Measurements from ENCODE around the gene PDHX. TPM values are rescaled to one million over a fixed set of nuclear protein-coding genes. Genes with fewer than 3 reads are reported as not detected.
A peak's percentile ranks its signal among the peaks of the same experiment; 100 is the strongest.

The PDHX gene
- total and polyA plus RNA-seq, 4 donors: 45.9 to 51.1 (median 47.0) TPM

GRCh38 chr11:34941688-34942087 is 25.3 kb downstream of the PDHX start:
- H3K4me3 ChIP-seq (ENCODE audit: low read depth, low read length): no peak overlapping the region
- H3K4me1 ChIP-seq (ENCODE audit: control insufficient read depth, insufficient read depth, low read length): no peaks in the 10 kb centered on the region
- peaks cover 4% of the 10 kb centered on the region for H3K36me3 ChIP-seq (ENCODE audit: control insufficient read depth, insufficient read depth, low read length)
- no peaks in the 10 kb centered on the region for H3K9me3 ChIP-seq (ENCODE audit: control insufficient read depth, insufficient read depth, low read length)
- 93% methylated on average over 12 of the region's 13 CpGs for WGBS (ENCODE audit: insufficient coverage)
- DNase-seq (ENCODE audit: low read depth in 4 of 6, low spot score in 6 of 6): no peak
- H3K27me3 ChIP-seq (ENCODE audit: control insufficient read depth, insufficient read depth, low read length): no peaks in the 10 kb centered on the region
- H3K27ac ChIP-seq (ENCODE audit: low read depth, low read length): no peak overlapping the region

GRCh38 chr11:34944692-34945091 is 28.3 kb downstream of the PDHX start:
- no CpG with 5 or more reads among the region's 1 CpG for WGBS (ENCODE audit: insufficient coverage)
- Histone ChIP-seq H3K4me1 (ENCODE audit: control insufficient read depth, insufficient read depth, low read length) (no peaks in the 10 kb centered on the region), H3K9me3 (ENCODE audit: control insufficient read depth, insufficient read depth, low read length) (no peaks in the 10 kb centered on the region), H3K36me3 (ENCODE audit: control insufficient read depth, insufficient read depth, low read length) (peaks cover 4% of the 10 kb centered on the region), H3K4me3 (ENCODE audit: low read depth, low read length) (no peak overlapping the region), H3K27ac (ENCODE audit: low read depth, low read length) (no peak overlapping the region), H3K27me3 (ENCODE audit: control insufficient read depth, insufficient read depth, low read length) (no peaks in the 10 kb centered on the region)
- no peak for DNase-seq (ENCODE audit: low read depth in 4 of 6, low spot score in 6 of 6)

DNA sequence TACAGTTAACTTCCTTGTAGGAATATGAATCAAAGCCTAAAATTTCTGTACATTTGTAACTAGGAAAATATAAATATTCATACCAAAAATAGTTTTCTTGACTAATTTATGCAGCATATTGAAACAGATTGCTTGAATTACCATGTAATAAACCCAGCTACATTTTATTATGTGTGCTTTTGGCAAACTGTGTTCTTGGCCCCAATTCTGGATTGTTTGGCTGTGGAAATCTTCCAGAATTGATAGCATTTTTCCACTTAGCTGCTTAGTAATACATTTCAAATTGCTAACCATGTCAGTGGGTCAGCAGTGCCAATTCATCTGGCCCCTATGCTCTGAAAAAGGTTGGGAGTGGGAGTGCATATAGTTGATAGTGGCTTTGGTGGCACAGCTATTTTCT is 32.3 kb downstream of the PDHX start:
- no peak overlapping the region for H3K27ac ChIP-seq (ENCODE audit: low read depth, low read length)
- H3K27me3 ChIP-seq (ENCODE audit: control insufficient read depth, insufficient read depth, low read length): no peaks in the 10 kb centered on the region
- peak in 2 of 6 donors; percentile 67 to 78 for DNase-seq (ENCODE audit: low read depth in 4 of 6, low spot score in 6 of 6)
- no peaks in the 10 kb centered on the region for H3K9me3 ChIP-seq (ENCODE audit: control insufficient read depth, insufficient read depth, low read length)
- H3K4me3 ChIP-seq (ENCODE audit: low read depth, low read length): no peak overlapping the region
- H3K4me1 ChIP-seq (ENCODE audit: control insufficient read depth, insufficient read depth, low read length): no peaks in the 10 kb centered on the region
- H3K36me3 ChIP-seq (ENCODE audit: control insufficient read depth, insufficient read depth, low read length): no peaks in the 10 kb centered on the region

DNA sequence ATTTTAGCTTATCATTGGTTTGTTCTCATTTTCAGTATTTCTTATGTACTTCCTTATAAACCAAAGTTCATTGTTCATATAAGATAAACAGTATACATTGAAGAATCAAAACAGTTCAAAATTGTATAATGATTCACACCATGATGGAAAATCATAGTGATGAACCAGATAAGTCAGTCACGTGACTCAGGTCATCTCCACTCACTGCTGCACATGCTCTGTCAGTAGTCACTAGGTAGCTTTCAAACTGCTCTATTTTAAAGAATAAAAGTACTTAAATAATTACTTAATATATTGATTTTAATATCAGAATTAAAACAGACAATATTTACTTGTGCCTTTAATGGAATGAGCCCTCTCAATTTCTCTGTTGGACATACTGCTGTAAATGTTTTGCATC is 37.5 kb downstream of the PDHX start:
- H3K27ac ChIP-seq (ENCODE audit: low read depth, low read length): no peak overlapping the region
- no peaks in the 10 kb centered on the region for H3K36me3 ChIP-seq (ENCODE audit: control insufficient read depth, insufficient read depth, low read length)
- no peak overlapping the region for H3K4me3 ChIP-seq (ENCODE audit: low read depth, low read length)
- H3K27me3 ChIP-seq (ENCODE audit: control insufficient read depth, insufficient read depth, low read length): no peaks in the 10 kb centered on the region
- H3K9me3 ChIP-seq (ENCODE audit: control insufficient read depth, insufficient read depth, low read length): no peaks in the 10 kb centered on the region
- no peaks in the 10 kb centered on the region for H3K4me1 ChIP-seq (ENCODE audit: control insufficient read depth, insufficient read depth, low read length)
- no CpG with 5 or more reads among the region's 1 CpG for WGBS (ENCODE audit: insufficient coverage)
- DNase-seq (ENCODE audit: low read depth in 4 of 6, low spot score in 6 of 6): no peak

DNA sequence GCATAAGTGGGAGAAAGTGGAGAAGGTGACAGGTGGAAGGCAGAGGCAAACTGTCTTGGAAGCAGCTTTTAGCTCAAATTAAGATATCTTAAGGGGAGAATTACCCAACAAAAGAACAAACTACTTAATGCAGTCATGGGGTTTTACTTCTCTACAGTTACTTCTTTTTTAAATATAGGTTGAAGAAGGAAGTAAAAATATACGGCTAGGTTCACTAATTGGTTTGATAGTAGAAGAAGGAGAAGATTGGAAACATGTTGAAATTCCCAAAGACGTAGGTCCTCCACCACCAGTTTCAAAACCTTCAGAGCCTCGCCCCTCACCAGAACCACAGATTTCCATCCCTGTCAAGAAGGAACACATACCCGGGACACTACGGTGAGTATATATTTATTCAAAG is 40.8 kb downstream of the PDHX start:
- WGBS (ENCODE audit: insufficient coverage): no CpG with 5 or more reads among the region's 5 CpGs
- Histone ChIP-seq H3K27me3 (ENCODE audit: control insufficient read depth, insufficient read depth, low read length) (no peaks in the 10 kb centered on the region), H3K4me1 (ENCODE audit: control insufficient read depth, insufficient read depth, low read length) (no peaks in the 10 kb centered on the region), H3K9me3 (ENCODE audit: control insufficient read depth, insufficient read depth, low read length) (no peaks in the 10 kb centered on the region), H3K36me3 (ENCODE audit: control insufficient read depth, insufficient read depth, low read length) (no peaks in the 10 kb centered on the region), H3K27ac (ENCODE audit: low read depth, low read length) (no peak overlapping the region), H3K4me3 (ENCODE audit: low read depth, low read length) (no peak overlapping the region)
- no peak for DNase-seq (ENCODE audit: low read depth in 4 of 6, low spot score in 6 of 6)

- DNase-seq (ENCODE audit: low read depth in 4 of 6, low spot score in 6 of 6): no peak
- WGBS (ENCODE audit: insufficient coverage): no CpG with 5 or more reads among the region's 3 CpGs
These were observed 41.2 kb downstream of the PDHX start for GRCh38 chr11:34957606-34958005.

DNA sequence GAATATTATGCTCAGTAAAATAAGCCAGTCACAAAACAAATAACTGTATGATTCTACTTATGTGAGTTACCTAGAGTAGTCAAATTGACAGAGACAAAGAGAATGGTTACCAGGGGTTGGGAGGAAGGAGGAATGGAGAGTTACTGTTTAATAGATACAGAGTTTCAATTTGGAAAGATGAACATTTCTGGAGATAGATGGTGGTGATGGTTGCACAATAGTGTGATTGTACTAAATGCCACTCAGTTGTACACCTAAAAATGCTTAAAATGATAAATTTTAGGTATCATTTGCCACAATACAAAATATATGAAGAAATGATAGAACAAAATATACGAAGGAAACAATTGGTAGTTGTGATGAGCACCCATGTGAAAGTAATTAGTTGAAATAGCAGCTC is 43.4 kb downstream of the PDHX start:
- WGBS (ENCODE audit: insufficient coverage): no CpG with 5 or more reads among the region's 1 CpG
- no peaks in the 10 kb centered on the region for H3K9me3 ChIP-seq (ENCODE audit: control insufficient read depth, insufficient read depth, low read length)
- no peak for DNase-seq (ENCODE audit: low read depth in 4 of 6, low spot score in 6 of 6)
- no peak overlapping the region for H3K4me3 ChIP-seq (ENCODE audit: low read depth, low read length)
- no peaks in the 10 kb centered on the region for H3K4me1 ChIP-seq (ENCODE audit: control insufficient read depth, insufficient read depth, low read length)
- H3K36me3 ChIP-seq (ENCODE audit: control insufficient read depth, insufficient read depth, low read length): no peaks in the 10 kb centered on the region
- H3K27ac ChIP-seq (ENCODE audit: low read depth, low read length): no peak overlapping the region
- H3K27me3 ChIP-seq (ENCODE audit: control insufficient read depth, insufficient read depth, low read length): no peaks in the 10 kb centered on the region

More at GRCh38 chr11:34957606-34958005, 41.2 kb downstream of the PDHX start:
- Histone ChIP-seq H3K27ac (ENCODE audit: low read depth, low read length) (no peak overlapping the region), H3K4me1 (ENCODE audit: control insufficient read depth, insufficient read depth, low read length) (no peaks in the 10 kb centered on the region), H3K4me3 (ENCODE audit: low read depth, low read length) (no peak overlapping the region), H3K9me3 (ENCODE audit: control insufficient read depth, insufficient read depth, low read length) (no peaks in the 10 kb centered on the region), H3K36me3 (ENCODE audit: control insufficient read depth, insufficient read depth, low read length) (no peaks in the 10 kb centered on the region), H3K27me3 (ENCODE audit: control insufficient read depth, insufficient read depth, low read length) (no peaks in the 10 kb centered on the region)

- no peaks in the 10 kb centered on the region for H3K4me1 ChIP-seq (ENCODE audit: control insufficient read depth, insufficient read depth, low read length)
- no peaks in the 10 kb centered on the region for H3K27me3 ChIP-seq (ENCODE audit: control insufficient read depth, insufficient read depth, low read length)
- no peak overlapping the region for H3K27ac ChIP-seq (ENCODE audit: low read depth, low read length)
- peak in 1 of 6 donors; percentile 52 for DNase-seq (ENCODE audit: low read depth in 4 of 6, low spot score in 6 of 6)
- no peaks in the 10 kb centered on the region for H3K9me3 ChIP-seq (ENCODE audit: control insufficient read depth, insufficient read depth, low read length)
- H3K36me3 ChIP-seq (ENCODE audit: control insufficient read depth, insufficient read depth, low read length): no peaks in the 10 kb centered on the region
- WGBS (ENCODE audit: insufficient coverage): no CpG with 5 or more reads among the region's 4 CpGs
- H3K4me3 ChIP-seq (ENCODE audit: low read depth, low read length): no peak overlapping the region
These were observed 43.9 kb downstream of the PDHX start for GRCh38 chr11:34960277-34960676.

DNA sequence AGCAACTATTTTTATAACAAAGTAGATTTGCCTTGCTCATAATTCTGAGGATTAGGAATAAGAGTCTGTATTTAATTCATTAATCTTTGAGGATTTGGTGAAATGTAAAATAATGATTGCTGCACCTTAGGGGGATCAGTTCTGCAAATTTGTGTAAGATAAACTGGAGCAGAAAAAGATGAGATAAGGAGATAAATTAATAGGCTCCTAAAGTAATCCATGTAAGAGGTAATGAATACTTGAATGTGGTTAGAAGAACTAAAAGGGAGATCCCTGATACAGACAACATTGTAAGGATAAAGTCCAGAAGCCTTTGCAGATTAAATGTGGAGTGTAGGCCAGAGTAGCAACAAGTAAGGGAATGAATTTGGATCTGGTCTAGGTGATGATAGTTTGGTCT is 45.6 kb downstream of the PDHX start:
- Histone ChIP-seq H3K9me3 (ENCODE audit: control insufficient read depth, insufficient read depth, low read length) (no peaks in the 10 kb centered on the region), H3K36me3 (ENCODE audit: control insufficient read depth, insufficient read depth, low read length) (peaks cover 3% of the 10 kb centered on the region), H3K4me1 (ENCODE audit: control insufficient read depth, insufficient read depth, low read length) (no peaks in the 10 kb centered on the region), H3K27me3 (ENCODE audit: control insufficient read depth, insufficient read depth, low read length) (no peaks in the 10 kb centered on the region), H3K4me3 (ENCODE audit: low read depth, low read length) (no peak overlapping the region), H3K27ac (ENCODE audit: low read depth, low read length) (no peak overlapping the region)
- no peak for DNase-seq (ENCODE audit: low read depth in 4 of 6, low spot score in 6 of 6)

- H3K9me3 ChIP-seq (ENCODE audit: control insufficient read depth, insufficient read depth, low read length): no peaks in the 10 kb centered on the region
- 100% methylated on average over 3 of the region's 5 CpGs for WGBS (ENCODE audit: insufficient coverage)
- no peak overlapping the region for H3K27ac ChIP-seq (ENCODE audit: low read depth, low read length)
- no peaks in the 10 kb centered on the region for H3K27me3 ChIP-seq (ENCODE audit: control insufficient read depth, insufficient read depth, low read length)
- peaks cover 3% of the 10 kb centered on the region for H3K36me3 ChIP-seq (ENCODE audit: control insufficient read depth, insufficient read depth, low read length)
- no peaks in the 10 kb centered on the region for H3K4me1 ChIP-seq (ENCODE audit: control insufficient read depth, insufficient read depth, low read length)
- no peak for DNase-seq (ENCODE audit: low read depth in 4 of 6, low spot score in 6 of 6)
- H3K4me3 ChIP-seq (ENCODE audit: low read depth, low read length): no peak overlapping the region
These were observed 46.9 kb downstream of the PDHX start for GRCh38 chr11:34963351-34963750.
